Gastrocnemius medialis (tissue), 4 donors: ENCODE data around the gene FNBP1L. TPM values are rescaled to one million over a fixed set of nuclear protein-coding genes. Genes with fewer than 3 reads are reported as not detected.

Source experiments
- ATAC-seq, 2 donors: fragments of 150-250 bp; one replicate each; pipeline ENCODE4 v1.9.1; 2016
- DNase-seq, 2 donors: peaks; one replicate each; pipeline ENCODE4 v3.0.0-alpha.2; 2019
- H3K27ac ChIP-seq, 4 donors: fragments of 200-600 bp; sonication (generic); 1 replicate in 1 of 4; 2 replicates in 3 of 4; pipeline ENCODE4 v1.5.1; 2016 to 2018; ENCODE audit warnings: mild to moderate bottlenecking in 2 of 4, moderate library complexity in 1 of 4
- H3K27me3 ChIP-seq, 3 donors: fragments of 200-600 bp; sonication (generic) in 2 of 3; 1 replicate in 1 of 3; 2 replicates in 2 of 3; pipeline versions ENCODE4 v1.5.1 to v1.6.0; 2016 to 2019; ENCODE audit warnings: mild to moderate bottlenecking in 1 of 3, moderate library complexity in 1 of 3
- H3K36me3 ChIP-seq, 2 donors: fragments of 200-600 bp; sonication (generic) in 1 of 2; one replicate each; pipeline ENCODE4 v1.5.1; 2017 to 2018
- H3K4me1 ChIP-seq, 2 donors: fragments of 200-600 bp; sonication (generic) in 1 of 2; one replicate each; pipeline ENCODE4 v1.5.1; 2016 to 2017; ENCODE audit warnings: mild to moderate bottlenecking in 2 of 2
- H3K4me3 ChIP-seq, 4 donors: fragments of 200-600 bp; sonication (generic) in 3 of 4; 1 replicate in 1 of 4; 2 replicates in 3 of 4; pipeline ENCODE4 v1.5.1; 2016 to 2019; ENCODE audit warnings: mild to moderate bottlenecking in 2 of 4
- H3K9me3 ChIP-seq, 3 donors: fragments of 200-600 bp; sonication (generic) in 2 of 3; 1 replicate in 1 of 3; 2 replicates in 2 of 3; pipeline ENCODE4 v1.5.1; 2016 to 2019
- CTCF ChIP-seq, 5 experiments: fragments of 450-650 bp in 3 of 5; fragments of 200-600 bp in 2 of 5; sonication (generic) in 2 of 5; IDR thresholded peaks in 4 of 5; conservative IDR thresholded peaks in 1 of 5; 1 replicate in 4 of 5; 2 replicates in 1 of 5; pipeline ENCODE4 v1.5.1; 2016 to 2019; ENCODE audit warnings: antibody characterized with exemption in 5 of 5, mild to moderate bottlenecking in 3 of 5, moderate library complexity in 3 of 5
- POLR2A ChIP-seq, 2 donors: fragments of 450-650 bp; IDR thresholded peaks; one replicate each; pipeline ENCODE4 v1.6.1; 2017; ENCODE audit warnings: antibody characterized with exemption in 2 of 2, mild to moderate bottlenecking in 2 of 2, moderate library complexity in 2 of 2
- in situ Hi-C, 4 donors: fragments of 200-750 bp; cut with MboI; loops; one replicate each; pipeline versions ENCODE4 v1.15.0 to v1.8.0; 2017; ENCODE audit warnings: low sequenced_read_pairs in 4 of 4
- intact Hi-C: fragments of 100-400 bp; cut with DNase I; formaldehyde crosslinking; loops from one replicate; pipeline ENCODE4 v1.15.1; 2023; ENCODE audit warnings: low total_unique reads
- total RNA-seq, 4 donors: library from RNA; depleted of rRNA; stranded (reverse); fragments of >200 nt; gene quantifications; one replicate each; pipeline versions ENCODE4 v1.1.0 to v1.2.3, GENCODE V29; 2016

FNBP1L gene
- total RNA-seq, 4 donors from 2014 or later: 16.0 to 35.1 (median 17.4) TPM

GRCh38 chr1:93601686-93602085 is 153.8 kb downstream of the FNBP1L start:
- no peaks in the 10 kb centered on the region for H3K36me3 ChIP-seq
- TF ChIP-seq POLR2A (IDR thresholded peaks at IDR 0.05) (no peak), CTCF (IDR thresholded peaks at IDR 0.05 in 4 of 5, conservative IDR thresholded peaks at IDR 0.05 in 1 of 5) (no peak)
- H3K4me1 ChIP-seq: peaks cover 74 to 95% of the 10 kb centered on the region in 2 donors
- in situ Hi-C loops (no loop called here), intact Hi-C loops (no loop called here)
- H3K9me3 ChIP-seq: no peaks in the 10 kb centered on the region
- no peak overlapping the region for H3K4me3 ChIP-seq
- peak overlapping the region; percentile 84 to 90 (median 87) for H3K27ac ChIP-seq
- ATAC-seq (no peak), DNase-seq (no peak)
- no peaks in the 10 kb centered on the region for H3K27me3 ChIP-seq

GRCh38 chr1:93602101-93602500 is 154.2 kb downstream of the FNBP1L start:
- in situ Hi-C loops: no loop called here
- DNase-seq (no peak), ATAC-seq (no peak)
- TF ChIP-seq POLR2A (IDR thresholded peaks at IDR 0.05) (no peak), CTCF (IDR thresholded peaks at IDR 0.05 in 4 of 5, conservative IDR thresholded peaks at IDR 0.05 in 1 of 5) (no peak)
- intact Hi-C loops: no loop called here
- H3K27me3 ChIP-seq: no peaks in the 10 kb centered on the region
- H3K4me1 ChIP-seq: peaks cover 78 to 96% of the 10 kb centered on the region in 2 donors
- no peaks in the 10 kb centered on the region for H3K9me3 ChIP-seq
- H3K27ac ChIP-seq: peak overlapping the region; percentile 84 to 90 (median 87)
- no peaks in the 10 kb centered on the region for H3K36me3 ChIP-seq
- H3K4me3 ChIP-seq: no peak overlapping the region

- no peaks in the 10 kb centered on the region for H3K27me3 ChIP-seq
- H3K9me3 ChIP-seq: no peaks in the 10 kb centered on the region
- H3K27ac ChIP-seq: peak overlapping the region; percentile 84 to 90 (median 87)
- TF ChIP-seq CTCF (IDR thresholded peaks at IDR 0.05 in 4 of 5, conservative IDR thresholded peaks at IDR 0.05 in 1 of 5): no peak
- no peak for TF ChIP-seq POLR2A (IDR thresholded peaks at IDR 0.05)
- ATAC-seq: no peak
- intact Hi-C loops (no loop called here), in situ Hi-C loops (no loop called here)
- H3K36me3 ChIP-seq: no peaks in the 10 kb centered on the region
- peaks cover 82 to 96% of the 10 kb centered on the region in 2 donors for H3K4me1 ChIP-seq
- no peak overlapping the region for H3K4me3 ChIP-seq
- no peak for DNase-seq
Observed at GRCh38 chr1:93603106-93603505, 155.2 kb downstream of the FNBP1L start.

- no peak for ATAC-seq
- Histone ChIP-seq H3K27me3 (no peaks in the 10 kb centered on the region), H3K9me3 (no peaks in the 10 kb centered on the region), H3K4me3 (no peak overlapping the region), H3K36me3 (no peaks in the 10 kb centered on the region), H3K27ac (peak overlapping the region; percentile 84 to 90 (median 87)), H3K4me1 (peaks cover 82 to 96% of the 10 kb centered on the region in 2 donors)
- in situ Hi-C loops (no loop called here), intact Hi-C loops (no loop called here)
- TF ChIP-seq POLR2A (IDR thresholded peaks at IDR 0.05): no peak
- TF ChIP-seq CTCF (IDR thresholded peaks at IDR 0.05 in 4 of 5, conservative IDR thresholded peaks at IDR 0.05 in 1 of 5): no peak
- no peak for DNase-seq
Observed at GRCh38 chr1:93603601-93604000, 155.7 kb downstream of the FNBP1L start.

Other genes starting within 250 kb of the FNBP1L start
- gene DR1, start 102.2 kb upstream of the FNBP1L start, total RNA-seq: 10 to 100 TPM; 26.8 to 59.1 (median 37.9) TPM
- 10 to 100 TPM; 17.1 to 25.0 (median 22.9) TPM for gene BCAR3, start 233.7 kb downstream of the FNBP1L start, total RNA-seq